Activated naive CD4-positive, alpha-beta T cell treated with anti-CD3 and anti-CD28 coated beads, Interleukin-2, amount 50 U/mL, for 16 hours (primary cell): ENCODE data around the gene WDR90.

Experiments used
- DNase-seq: peaks from one replicate; pipeline ENCODE4 v3.0.0-alpha.2; 2020

WDR90 gene

DNA sequence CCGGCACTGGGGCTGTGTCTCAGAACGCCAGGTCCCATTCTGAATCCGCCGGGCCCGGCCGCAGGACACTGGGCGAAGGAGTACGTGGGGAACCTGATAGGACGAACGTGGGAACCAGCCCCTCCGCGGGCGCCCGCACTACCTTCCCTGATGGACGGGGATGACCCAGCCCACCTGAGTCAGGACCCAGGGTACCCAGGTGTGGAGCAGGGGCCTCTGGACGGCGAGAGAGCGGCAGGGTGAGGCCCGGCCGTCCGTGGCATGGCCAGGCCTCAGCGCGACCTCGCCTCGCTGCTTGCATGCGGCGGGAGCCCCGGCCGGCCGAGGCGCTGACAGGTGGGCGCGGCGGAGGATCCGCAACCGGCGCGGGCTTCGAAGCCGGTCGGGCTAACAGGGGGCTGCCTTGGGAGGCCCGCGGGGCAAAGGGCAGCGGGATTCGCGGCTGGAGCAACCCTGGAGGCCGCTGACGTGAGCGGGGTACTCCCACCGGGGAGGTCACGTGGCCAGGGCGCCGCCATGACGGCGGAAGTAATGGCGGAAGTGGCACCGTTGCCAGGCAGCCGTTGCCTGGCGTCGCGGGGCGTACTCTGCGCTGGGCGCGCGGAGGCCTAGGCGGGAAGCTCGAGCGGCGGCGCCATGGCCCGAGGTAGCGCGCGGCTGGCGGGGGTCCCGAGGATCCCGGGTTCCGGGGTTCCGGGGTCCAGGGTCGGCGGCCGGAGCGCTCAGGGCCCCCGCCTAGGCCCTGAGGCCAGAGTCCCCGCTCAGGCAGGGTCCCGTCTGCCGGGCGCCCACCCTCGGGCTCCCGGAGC, at the start of gene WDR90:
TSS of gene WDR90 (plus strand) at position 585 of the 809 bp plus-strand sequence. CDS start at position 637, 52 bp downstream.
- DNase-seq: peak; percentile 94

DNA sequence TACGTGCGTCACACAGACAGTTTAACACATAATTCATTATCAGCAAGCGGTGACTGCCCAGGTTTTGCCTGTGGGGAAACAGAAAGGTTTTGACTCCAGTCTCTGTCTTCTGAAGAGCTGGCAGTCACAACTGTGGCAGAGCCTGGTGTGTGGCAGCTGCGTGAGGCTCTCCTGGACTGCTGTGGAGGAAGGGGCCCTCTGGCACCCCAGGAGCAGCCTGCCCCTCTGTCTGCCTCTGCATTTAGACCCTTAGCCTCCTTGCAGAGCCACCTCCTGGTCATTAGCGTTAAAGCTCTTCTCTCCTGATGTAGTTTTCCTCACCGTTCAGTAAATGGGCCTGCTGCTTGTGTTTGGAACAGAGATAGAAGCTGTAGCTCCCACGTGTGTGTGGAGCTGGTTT, 48.4 kb upstream of the WDR90 start:
- DNase-seq: no peak

DNA sequence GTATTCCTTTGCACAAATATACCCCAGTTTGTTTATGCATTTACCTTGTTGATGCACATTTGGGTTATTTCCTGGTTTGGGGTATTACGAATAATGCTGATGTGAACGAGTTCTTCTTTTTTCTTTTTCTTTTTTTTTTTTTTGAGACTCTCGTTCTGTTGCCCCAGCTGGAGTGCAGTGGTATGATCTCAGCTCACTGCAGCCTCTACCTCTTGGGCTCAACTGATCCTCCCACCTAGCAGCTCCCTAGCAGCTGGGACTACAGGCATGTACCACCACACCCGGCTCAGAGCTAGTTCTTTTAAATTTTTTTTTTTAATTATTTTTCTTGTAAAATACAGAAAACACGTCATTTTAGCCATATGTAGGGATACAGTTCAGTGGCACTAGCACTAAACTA, 45.2 kb upstream of the WDR90 start:
- no peak for DNase-seq

DNA sequence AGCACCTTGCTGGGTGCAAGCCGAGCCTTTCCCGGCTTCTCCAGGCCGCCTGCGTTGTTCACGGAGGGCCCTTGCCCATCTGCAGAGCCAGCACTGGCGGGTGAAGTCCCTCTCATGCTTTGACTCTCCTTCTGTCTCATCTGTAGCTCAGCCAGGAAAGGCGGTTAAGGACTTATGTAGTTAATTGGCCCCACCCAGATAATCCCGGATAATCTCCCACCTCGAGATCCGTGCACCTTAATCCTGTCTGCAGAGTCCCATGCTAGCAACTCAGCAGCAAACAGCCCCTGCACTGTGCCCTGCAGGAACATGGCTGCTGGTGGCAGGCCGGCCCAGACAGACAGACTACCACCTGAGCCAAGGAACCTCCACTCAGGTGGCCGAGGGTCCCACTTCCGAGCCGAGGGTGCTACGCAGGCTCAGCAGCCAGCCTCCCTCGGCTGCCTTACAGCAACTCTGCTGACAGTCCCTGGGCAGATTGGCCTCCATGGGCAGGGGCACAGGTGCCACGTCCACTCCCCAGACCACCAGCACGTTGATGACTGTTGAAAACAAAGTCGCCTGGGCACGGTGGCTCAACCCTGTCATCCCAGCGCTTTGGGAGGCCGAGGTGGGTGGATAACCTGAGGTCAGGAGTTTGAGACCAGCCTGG, 42.4 kb upstream of the WDR90 start:
- DNase-seq: no peak

DNA sequence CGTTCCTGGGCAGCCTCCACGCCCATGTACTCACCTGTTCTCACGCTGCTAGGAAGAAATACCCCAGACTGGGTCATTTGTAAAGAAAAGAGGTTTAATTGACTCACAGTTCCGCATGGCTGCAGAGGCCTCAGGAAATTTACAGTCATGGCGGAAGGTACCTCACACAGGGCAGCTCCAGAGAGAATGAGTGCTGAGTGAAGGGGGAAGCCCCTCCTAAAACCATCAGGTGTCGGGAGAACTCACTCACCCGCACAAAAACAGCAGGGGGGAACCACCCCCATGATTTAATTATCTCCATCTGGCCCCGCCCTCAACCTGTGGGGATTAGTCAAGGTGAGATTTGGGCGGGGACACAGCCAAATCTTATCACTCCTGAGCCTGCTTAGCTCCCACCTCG, 41.1 kb upstream of the WDR90 start:
- peak; percentile 40 for DNase-seq

DNA sequence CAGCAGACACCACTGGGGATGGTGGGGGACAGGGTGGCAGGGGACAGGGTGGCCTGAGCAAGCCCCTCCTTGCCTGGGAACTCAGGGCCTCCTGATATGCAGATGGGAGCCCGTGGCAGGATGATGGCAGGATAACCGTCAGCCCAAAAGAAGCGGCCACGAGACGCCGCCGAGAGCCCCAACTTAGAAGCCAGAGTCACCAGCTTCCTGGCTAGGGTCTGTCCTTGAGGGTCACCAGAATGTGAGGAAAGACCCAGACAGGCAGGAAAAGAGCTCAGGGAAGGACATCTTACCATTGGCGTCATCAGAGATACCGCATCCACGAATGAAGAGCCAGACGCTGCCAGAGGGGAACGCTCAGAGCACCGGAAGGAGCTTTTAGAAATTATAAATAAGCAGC, 39.8 kb upstream of the WDR90 start:
- no peak for DNase-seq

DNA sequence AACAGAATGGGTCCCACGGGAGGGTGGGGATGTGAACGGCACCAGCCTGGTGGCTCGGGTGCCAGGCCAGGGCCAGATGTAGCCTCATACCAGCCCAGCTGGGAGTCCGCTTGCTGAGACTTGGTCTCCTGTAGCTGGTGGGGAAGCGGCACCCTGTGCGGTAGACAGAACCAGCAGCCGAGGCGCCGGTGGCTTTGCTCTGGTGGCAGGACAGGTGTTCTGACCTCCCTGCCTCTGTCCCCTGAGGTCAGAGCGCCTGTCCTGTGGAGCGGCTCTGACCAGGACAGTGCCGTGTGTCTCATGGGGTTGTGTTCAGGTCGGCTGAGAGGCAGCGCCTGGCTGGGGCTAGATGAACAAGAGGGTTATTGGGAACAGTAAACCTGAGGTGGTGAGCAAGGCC, 39.2 kb upstream of the WDR90 start:
- no peak for DNase-seq

DNA sequence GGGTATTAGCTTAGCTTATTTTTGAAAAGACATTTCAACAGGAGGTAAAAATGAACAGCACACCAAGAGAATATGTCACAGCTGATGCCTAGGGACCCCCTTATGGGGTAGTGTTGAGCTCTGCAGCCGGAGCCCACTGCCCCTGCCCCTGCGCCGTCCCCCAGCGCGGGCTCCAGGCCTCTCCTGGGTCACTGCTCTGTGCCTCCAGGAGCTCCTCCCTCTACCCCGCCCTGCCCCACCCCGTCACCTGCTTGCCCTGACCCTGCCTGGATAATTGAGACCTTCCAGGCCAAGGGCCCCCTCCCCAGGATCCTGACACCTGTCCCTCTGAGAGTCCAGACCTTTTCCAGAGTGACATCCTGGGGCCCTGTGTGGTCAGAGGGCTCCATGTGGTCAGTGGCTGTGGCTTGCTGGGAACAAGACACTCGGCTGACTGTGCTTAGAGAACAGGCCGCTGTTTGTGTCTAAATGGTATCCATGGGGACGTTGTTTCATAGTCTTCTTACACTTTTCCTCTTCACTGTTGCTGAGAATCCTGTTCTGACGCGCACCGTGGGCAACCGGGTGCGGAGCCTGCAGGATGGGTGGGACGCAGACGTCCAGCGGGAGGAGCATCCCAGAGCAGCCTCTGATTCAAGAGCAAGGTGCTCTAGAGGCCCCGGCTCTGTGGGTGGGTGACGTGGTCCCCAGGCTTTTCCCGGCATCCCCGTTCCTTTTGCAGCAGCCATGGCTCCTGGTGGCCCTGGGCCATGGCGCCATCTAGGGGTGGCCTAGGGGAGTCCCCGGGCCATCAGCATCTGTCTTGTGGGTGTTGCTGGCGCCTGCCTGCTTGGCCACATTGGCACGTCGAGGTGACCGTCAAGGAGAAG, 38.4 kb upstream of the WDR90 start:
- DNase-seq: peak; percentile 64

DNA sequence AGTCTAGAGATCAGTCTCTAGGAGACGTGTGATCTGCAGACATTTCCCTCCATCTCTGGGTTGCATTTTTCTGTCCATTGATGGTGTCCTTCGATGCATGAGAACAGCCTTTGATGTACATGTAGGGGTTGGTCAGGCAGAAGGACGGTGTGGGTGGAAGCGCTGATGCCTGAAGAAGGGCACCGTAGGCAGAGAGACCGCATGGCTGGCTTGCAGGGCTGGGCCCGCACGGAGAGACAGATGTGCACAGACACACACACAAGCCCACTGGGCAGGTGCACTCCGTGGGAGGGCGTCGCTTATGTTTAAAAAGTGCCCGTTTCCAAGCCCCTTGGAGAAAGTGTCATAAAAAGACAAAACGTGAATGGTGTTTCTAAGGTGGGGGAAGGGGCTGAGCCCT, 34.0 kb upstream of the WDR90 start:
- no peak for DNase-seq

DNA sequence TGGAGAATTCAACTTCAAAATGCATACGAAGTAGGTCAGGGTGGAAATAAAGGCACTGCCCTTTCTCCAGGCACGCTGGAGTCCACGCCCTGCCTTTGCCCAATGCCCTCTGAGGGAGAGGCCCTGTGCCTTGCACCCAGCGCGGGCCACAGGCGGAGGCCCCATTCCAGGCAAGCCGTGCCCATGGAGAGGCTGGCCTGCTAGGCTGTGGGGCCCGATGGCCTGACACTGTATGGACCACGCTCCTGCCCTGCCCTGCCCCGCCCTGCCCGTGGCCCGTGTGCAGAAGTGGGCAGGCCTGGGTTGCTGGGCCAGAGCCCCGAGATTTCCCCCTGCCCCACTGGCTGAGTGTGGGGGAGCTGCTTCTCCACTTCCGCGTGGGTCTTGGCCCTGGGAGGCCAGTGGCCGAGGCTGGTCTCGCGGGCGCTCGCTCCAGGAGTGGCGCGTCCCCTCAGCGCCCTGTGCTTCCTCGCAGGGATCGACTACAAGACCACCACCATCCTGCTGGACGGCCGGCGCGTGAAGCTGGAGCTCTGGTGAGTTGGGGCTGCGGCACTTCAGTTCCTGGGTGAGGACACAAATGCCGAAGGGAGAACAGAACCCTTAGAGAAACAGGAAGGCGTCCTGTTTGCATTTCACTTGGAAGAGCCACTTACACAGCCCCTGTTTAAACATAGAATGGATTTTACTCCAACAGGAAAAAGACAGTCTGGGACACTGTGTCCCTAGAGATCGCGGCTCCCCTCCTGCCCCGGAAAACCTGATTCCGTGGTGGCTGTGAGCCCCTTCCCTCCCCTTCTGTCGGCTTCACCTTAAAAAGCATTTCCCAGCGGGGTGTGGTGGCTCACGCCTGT, 32.2 kb upstream of the WDR90 start:
- DNase-seq: no peak

DNA sequence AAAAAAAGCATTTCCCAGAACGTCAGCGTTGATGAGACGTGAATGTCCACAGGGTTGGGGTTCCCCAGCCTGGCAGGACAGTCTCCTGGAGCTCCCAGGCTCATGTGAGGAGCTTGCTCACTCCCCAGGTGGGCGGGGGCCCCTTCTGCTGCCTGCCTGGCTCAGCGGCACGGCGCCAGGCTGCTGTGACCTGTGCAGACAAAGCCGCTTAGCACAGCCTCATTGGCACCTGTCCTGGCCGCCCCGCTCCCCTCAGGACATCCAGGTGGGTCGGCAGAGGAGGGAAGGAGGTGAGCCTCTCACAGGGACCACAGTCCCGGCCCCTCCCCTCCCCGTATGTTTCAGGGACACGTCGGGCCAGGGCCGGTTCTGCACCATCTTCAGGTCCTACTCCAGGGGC, 31.3 kb upstream of the WDR90 start:
- DNase-seq: no peak

DNA sequence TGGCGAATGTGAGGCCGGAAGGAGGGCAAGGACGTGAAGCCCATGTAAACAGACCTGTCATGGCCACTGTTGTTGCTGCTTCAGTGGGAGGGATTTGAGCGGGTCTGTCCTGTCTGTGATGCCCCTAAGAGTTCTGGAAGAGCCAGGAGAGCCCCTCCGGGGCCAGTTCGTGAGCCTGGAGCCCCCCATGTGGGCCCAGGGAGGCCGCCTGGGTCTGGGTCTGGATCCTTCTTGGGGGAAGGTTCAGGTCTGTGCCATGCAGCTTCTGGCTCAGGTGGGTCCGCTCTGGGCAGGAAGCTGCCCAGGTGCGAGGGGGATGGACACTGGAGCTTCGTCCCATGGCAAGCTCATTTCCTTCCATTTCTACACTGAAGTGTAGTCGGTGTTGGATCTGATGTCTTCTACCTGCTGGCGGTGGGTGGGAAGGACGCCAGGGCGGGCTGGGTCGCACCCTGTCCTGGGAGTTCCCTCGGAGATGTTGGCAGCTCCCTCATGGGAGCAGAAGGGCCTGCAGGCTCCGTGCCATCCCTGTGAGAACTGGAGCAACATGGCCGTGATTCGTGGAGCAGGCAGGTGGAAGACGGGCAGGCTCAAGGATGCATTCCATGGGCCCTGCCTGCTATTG, 29.6 kb upstream of the WDR90 start:
- no peak for DNase-seq

DNA sequence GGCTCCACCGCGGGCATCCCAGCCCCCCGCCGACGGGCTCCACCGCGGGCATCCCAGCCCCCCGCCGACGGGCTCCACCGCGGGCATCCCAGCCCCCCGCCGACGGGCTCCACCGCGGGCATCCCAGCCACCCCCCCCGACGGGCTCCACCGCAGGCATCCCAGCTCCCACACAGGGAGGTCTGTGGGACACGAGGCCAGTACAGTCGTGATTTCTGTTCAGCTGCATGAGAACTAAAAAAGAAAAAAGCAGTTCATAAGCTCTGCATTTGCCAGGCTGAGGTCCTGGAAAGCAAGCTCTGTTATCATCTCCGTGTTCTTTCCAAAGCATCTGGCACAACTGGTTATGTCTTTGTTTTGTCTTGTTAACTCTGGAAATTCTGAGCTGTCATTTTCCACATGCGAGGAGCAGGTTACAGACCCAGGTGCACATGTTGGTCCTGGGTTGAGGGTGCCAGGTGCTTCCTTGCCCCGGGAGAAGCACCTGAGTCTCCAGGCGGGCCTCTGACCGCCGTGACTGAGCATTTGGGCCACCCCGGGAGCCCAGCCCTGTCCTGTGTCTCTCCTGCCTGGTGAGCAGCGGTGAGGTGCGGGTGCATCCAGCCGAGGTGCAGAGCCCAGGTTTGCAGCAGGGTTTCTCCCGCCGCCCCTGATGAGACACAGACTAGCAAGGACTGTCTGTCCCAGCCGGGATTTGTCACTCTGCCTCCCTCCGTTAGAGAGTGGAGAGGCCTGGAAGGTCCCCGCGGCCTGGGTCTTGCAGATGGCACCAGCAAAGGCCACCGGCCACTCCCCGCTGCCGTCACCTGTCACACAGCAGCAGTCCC, 28.3 kb upstream of the WDR90 start:
- no peak for DNase-seq

DNA sequence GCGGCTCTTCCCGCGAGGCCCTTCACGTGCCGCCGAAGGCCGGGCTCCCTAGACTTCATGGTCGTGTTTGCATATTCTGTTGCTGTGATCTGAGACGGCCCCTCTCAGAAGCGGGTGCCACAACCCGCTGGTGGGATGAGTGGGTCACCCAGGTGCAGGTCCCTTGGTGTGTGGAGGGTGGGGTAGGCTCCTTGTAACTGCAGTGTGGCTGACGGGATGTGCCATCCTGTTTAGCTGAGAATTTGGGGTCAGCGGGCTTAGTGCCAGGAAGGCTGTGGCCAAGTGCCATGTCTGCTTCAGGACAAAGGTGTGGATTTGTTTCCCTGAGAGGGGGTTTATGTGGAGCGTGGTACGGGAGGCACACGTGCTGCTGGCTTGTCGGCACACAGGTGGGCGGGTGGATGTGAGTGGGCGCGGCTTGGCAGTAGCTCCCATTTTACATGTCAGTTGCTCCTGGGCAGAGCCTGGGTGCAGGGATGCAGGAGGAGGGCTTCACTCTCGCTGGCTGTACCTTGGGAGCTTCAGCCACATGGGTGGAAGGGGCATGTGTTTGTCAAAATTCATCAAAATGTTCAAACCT, 27.5 kb upstream of the WDR90 start:
- DNase-seq: no peak

DNA sequence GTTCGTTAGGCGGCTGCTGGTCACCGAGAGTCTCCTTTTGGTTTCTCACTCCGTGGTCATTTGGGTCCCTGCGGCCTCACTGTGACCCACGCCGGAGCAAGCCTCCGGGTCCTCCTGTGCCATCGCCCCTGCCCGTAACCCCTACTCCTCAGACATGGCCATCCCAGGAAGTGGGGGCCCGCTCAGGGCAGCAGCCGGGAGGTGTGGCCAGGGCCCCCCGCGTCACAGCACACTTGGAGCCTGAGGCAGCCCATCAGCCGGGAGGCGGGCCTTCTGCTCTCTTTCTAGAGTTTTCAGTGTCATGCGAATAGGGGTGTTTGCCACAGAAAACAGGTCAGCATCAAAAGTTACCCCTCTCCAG, 26.3 kb upstream of the WDR90 start:
- DNase-seq: no peak

DNA sequence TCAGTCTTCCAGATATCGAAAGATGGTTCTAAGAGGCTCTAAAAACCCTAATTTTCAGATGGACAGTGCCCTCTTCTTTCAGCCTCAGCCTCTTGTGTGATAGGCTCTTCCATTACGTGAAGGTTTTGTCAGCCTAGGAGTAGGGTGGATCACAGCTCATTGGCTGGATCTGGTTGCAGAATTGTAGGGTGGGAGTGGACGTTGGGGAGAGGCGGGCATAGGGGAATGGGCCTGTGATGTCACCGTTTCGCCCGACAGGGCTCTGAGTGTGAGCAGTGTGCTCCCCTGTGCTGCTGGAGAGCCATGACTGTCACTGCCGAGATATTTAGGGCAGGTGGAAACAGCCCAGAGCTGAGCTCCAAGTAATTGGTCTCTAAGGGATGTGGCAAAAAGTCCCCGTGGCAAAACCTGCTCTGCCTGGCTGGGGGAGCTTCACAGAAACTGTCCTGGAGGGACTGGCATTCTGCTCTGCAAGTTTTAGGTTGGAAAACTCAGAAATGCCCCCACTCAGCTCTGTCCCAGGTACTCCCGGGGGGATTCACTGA, 24.6 kb upstream of the WDR90 start:
- DNase-seq: no peak

DNA sequence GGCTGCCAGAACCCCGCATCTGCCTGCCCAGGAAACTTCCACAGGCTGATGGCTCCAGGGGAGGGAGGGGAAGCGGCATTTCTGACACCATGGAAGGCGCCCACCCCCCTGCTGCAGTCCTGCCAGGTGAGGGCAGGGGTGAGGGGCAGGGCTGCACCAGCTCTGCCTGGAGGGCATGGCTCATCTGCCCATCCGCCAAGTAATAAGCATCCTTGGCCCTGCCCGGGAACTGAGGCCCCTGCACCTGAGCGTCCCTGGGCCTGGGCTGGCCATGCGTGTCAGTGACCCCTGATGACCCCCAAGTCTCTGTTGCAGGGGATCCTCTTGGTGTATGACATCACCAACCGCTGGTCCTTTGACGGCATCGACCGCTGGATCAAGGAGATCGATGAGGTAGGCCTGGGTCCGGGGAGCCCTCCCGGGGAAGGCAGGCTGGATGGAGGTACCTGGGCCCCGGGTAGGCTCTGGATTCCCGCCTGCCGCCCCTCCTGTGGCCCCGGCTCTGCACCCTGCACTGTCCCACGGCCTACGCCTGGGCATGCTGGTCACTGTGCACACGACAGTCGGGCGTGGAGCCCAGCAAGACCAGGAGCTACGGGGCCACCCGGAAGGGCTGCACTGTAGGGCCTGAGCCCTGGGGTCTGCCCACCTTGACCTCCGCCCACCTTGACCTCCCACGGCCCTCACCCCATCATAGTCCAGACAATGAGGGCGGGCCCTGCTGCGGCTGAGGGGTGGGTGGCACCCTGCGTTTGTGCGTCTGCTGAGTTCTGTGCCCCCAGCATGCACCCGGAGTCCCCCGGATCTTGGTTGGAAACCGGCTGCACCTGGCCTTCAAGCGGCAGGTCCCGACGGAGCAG, 23.8 kb upstream of the WDR90 start:
- no peak for DNase-seq

DNA sequence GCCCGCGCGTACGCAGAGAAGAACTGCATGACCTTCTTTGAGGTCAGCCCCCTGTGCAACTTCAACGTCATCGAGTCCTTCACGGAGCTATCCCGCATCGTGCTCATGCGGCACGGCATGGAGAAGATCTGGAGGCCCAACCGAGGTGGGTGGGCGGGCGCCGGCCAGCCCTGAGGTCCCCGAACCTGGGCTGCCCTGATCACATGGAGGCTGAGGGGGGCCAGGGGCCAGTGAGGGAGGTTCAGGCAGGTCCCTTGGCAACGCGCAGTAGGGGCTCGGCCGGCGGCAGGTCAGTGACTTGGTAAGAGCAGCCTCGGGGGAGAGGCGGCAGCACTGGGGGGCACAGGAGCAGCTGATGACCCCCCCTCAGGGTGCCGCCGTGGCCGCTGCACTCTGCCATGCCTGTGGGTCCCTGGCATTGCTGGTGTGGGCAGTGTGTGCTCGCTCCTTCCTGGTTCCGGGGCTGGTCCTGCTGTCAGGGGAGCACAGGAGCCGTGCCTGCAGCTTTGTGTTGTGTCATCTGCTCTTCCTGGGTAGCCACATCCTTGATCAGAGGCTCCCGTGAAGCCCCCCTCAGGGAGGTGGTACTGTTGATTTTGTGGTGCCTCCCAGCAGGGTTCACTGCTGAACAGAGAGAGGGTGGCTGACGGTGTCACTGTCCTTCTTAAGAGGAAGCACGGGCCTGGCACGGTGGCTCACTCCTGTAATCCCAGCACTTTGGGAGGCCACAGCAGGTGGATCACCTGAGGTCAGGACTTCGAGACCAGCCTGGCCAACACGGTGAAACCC, 23.0 kb upstream of the WDR90 start:
- DNase-seq: no peak
